ENCODE results near the gene PTPRN2.
"Not testable (repeated sequence)": the region's sequence is repeated elsewhere in the genome, so short reads cannot be mapped to it uniquely, and the experiment has no call there.

Gene PTPRN2

DNA sequence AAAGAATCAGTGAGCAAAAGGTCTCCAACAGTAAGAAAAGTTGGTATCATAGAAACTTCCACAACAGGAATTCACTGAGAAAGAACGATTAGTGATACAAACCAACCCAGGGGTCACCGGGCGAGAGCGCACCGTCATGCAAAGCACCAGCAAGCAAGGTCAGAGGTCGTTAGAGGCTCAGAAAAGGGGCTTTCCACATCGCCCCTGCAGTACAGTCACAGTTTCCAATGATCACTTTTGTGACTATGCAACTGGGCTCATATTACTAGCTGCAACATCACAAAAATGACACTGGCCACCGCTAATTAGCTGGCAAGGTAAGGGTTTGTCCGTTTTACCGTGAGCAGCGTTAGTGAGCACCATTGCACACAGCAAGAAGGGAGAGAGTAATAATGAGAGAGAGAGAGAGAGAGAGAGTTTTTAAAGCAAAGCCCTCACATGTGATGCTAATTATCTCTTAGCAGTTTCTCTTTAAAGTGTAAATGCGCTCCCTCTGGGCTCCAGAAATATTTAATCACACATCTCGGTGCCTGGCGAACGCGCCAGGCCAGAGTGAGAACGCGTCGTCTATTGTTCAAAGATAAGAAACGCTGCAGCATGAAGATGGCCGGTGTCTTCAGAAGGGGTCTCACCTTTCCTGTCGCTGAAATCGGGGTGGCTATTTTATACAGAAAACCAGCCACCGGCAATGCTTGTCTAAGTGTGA lies 1013.4 kb downstream of the PTPRN2 start:
- DNase-seq = no peak

DNA sequence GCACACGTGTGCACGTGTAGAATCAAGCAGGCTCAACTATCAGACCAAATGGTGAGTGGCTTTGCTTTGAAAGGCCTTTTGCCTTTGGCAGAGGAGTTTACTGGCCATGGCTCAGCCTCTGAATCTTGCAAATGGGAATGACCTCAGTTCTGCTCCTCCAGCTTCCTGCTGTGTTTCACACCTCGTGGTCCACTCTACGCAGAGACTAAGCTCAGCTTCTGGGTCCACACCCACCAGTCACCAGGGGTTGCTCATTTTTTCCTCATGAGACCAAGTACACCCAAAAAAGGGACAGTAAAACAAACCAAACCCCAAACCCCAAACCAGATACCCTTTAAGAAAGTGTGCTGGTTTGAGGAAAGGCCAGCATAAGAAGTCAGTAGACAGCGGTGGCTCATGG lies 1014.4 kb downstream of the PTPRN2 start:
- no peak for DNase-seq

DNA sequence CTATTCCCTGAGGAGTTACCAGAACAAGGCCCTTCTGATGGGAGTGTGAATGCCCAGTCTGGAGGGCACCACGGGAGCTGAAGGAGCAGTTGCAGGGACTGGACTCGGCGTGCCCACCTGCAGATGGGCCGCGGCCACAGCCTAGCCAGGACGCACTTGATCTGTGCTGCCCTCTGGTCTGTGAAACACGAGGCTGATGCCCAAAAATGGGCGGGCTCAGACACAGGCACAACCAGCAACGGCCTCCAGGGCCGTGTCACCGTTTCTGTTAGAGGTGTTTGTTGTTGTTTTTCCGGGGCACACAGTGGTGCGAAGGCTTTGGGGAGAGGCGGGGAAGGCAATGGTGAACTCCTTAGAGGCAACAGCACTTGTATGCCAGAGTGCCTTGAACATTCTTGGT lies 1015.0 kb downstream of the PTPRN2 start:
- DNase-seq = no peak

DNA sequence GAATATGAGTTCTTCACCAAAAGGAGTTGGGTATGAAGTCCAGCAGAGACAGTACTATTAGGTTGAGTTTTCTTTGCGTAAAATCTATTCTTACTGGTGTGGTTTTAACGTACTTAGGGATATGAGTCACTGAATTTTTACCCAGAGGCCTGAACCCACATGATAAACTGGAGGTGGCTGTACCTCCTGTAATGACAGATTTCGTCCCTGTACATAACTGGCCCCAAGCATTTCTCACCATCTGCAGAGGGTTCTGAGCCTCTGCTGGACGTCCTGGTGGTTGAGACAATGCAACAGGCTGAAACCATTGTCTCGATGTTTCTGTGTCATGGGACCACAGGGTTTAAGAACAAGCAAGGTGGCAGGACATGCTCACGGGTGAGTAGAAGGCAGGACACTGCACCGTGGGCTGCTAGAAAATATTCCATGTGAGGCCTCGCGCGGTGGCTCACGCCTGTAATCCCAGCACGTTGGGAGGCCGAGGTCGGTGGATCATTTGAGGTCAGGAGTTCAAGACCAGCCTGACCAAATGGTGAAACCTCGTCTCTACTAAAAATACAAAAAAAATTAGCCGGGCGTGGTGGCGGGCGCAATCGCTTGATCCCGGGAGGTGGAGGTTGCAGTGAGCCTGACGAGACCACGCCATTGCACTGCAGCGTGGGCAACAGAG lies 1017.0 kb downstream of the PTPRN2 start:
- DNase-seq = no peak

DNA sequence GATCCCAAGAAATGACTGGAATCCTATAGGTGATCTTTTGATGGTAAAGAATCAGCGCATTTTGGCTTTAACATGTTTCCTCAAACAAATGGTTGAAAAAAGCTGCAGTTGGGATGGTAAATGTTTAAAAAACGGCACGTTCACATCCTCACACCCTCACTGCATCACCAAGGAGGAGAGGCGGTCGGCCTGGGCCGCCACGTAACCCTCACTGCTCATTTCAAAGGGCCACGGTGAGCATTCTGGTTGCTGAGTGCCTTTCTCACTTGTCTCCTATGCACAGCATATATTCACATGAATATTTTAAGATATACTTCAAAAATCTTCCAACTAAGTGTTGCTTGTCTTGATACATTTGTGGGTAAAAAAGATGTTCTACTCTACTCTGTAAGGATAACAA lies 1017.7 kb downstream of the PTPRN2 start:
- DNase-seq = no peak

DNA sequence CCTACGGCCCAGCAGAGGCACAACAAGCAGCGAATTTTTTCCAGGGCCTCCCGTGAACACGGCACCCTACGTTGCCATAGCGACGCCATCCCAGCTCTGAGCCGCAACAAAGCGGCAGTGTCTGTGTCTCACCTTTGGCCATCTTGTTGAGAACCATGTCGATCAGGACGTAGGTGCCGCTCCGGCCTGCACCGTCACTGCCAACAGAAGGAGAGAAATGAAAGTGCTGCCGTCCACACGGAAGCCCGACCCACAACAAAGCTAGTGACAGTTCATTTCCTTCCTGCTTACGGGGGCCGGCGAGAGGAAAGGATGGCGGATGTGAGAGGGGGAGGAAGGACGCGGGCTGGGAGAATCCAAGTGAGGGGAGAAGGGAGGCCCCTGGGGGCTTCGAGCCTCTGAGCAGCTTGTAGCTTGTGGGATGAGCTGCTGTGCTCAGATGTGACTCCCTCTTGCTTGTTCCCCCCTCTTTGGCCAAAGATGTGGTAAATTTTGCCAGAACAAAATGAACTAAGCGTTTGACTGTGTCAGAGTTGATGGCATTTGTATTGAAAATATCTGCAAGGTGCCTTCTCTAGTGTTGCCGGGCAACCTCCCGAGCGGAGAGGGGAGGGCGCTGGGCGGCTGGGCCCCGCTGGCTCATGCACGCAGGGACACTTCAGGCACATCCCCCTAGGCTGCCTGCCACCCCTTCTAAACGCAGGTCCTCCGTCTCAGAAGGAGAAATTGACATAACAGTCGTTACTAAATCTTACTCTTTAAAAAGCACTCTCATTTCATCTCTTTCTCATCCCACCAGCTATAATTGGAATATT lies 1018.6 kb downstream of the PTPRN2 start:
- peak; percentile 94 for DNase-seq

DNA sequence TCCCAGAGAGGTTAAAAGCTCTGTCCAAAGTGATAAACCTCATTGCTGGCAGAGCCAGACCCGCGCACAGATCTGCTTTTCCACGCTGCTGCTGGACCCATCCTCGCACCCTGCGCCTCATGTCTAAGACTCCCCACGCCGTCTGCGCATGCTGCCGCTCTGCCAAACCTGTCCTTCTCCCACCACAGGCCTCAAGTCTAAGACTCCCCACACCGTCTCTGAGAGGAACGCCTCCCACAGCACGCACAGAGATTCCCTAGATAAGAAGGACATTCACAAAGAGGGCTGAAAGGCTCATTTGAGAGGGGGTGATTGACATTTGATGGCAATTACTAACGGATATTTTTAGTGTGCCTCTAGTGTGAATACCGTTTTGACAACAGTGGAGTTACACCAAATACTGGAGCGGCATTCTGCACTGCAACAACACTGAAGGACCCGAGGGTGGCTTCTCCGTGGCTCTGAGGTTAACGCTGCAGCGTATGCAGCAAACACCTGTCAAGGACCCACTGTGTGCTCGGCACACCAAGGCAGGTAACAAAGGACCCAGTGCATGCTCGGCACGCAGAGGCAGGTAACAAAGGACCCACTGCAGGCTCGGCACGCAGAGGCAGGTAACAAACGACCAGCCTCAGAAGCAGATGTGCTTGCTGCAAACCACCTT lies 1019.4 kb downstream of the PTPRN2 start:
- DNase-seq = peak; percentile 64

DNA sequence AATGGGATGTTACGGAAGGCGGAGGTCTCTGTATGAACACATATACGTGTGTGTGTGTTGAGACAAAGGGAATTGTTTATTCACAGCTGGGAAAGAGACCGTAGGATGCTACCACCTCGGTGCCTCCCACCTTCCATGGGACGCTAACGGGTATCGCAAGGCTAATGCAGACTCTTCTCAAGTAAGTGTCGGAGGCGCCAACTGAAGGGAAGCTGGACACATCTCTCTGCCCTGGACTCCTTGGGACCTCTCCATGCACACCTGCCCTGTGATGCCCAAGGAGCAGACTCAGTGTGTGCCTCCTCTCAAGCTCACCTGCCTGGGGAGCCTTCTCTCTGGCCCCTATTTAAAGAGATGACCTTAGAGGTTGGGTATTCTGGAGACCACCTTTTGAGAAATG lies 1020.0 kb downstream of the PTPRN2 start:
- DNase-seq = no peak

DNA sequence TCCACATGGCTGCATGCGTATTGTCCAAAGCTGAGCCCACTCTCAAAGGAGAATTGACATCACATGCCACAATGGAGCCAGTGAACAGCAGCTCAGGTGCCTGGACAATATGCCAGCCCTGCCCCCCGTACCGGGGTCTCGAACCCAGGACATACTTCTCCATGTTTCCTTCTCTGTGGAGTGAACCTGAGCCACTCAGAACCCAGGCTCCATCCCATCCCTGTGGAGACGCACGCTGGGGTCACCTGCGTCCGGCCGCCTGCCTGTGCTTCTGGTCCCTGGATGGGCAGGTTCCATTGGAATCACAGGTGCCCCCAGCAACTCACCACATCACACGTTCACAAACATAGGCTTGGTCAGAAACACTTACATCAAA lies 1021.0 kb downstream of the PTPRN2 start:
- no peak for DNase-seq

DNA sequence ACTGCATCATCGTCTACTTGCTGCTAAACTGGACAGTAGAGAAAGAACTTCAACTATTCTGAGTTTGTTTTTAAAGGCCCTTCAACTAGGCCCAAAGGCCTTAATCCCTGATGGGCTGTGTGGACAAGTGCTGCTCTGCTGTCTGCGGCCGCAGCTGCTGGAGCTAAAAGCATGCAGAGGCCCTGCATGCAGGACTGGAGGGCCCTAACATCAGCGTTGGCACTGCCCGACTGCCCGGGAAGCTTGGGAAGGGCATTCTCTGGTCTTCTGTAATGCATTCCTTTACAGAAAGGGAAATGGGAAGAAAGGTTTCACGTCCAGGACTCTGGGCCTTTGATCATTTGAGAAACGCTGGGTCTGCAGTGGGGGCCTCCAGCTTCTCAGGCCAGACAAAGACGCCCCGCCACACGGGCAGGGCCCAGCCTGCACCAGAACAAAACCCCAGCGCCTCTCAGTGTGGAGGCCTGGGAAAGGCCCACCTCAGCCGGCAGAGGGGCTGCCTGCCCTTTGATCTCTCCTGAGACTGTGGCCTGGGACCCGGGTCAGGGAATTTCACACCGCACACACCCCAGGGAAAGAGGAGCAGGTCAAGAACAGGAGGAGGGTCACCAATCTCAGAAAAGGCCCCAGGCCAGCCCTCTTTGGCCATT lies 1021.5 kb downstream of the PTPRN2 start:
- DNase-seq = no peak

DNA sequence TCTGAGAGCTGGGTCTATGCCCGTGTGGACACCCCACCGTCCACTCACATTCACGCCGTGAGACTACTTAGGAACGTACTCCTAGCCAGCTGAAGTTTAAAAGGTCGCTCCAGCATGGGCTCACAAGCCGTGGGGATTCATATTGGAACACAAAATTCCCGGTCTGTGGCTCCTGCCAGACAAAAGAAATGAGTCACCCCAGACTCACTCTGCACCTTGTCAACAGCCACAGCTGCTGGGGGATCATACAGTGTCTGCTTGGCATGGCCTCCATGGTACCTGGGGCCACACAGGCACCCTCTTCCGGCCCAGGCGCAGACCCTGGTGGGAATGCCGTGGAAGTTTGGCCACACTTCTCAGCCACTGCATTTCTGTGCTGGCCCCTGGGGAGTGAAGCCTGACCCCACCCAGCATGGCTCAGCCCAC lies 1022.4 kb downstream of the PTPRN2 start:
- no peak for DNase-seq

DNA sequence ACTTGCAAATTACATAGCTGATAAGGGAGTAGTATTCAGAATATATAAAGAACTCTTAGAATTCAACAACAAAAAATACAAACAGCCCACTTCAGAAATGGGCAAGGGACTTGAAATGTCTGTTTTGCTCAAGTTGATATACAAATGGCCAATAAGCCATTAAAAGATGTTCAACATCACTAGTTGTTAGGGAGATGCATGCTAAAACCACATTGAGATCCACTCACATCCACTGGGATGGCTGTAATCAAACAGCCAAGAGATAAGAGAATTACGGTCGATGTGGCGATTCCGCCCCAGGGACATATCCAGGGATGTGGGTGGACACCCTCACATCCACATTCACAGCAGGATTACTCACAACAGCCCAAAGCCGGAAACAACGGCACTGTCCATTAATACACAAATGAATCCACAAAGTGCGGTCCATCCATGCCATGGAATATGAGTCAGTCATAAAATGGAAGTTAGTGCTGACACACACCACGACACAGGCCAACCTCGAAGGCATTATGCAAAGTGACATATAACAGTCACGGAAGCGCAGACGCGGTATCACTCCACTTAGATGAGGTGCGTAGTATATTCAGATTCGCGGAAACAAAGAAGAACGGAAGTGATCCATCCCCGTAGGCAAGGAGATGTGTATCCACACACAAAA lies 1023.0 kb downstream of the PTPRN2 start:
- DNase-seq = no peak

DNA sequence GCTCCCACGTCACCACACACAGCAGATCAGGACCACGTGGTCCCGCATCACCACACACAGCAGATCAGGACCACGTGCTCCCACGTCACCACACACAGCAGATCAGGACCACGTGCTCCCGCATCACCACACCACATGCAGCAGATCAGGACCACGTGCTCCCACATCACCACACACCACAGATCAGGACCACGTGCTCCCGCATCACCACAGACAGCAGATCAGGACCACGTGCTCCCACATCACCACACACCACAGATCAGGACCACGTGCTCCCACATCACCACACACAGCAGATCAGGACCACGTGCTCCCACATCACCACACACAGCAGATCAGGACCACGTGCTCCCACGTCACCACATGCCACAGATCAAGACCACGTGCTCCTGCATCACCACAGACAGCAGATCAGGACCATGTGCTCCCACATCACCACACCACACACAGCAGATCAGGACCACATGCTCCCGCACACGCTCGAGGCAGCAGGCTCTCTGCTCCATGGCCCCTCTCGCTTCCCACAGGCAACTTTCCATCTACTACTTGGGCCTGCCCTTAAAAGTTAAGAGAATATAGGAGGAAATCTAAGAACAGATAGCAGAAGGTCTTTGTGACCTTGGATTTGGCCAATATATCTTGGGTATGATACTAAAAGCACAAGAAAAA lies 1024.0 kb downstream of the PTPRN2 start:
- not testable (repeated sequence) for DNase-seq

DNA sequence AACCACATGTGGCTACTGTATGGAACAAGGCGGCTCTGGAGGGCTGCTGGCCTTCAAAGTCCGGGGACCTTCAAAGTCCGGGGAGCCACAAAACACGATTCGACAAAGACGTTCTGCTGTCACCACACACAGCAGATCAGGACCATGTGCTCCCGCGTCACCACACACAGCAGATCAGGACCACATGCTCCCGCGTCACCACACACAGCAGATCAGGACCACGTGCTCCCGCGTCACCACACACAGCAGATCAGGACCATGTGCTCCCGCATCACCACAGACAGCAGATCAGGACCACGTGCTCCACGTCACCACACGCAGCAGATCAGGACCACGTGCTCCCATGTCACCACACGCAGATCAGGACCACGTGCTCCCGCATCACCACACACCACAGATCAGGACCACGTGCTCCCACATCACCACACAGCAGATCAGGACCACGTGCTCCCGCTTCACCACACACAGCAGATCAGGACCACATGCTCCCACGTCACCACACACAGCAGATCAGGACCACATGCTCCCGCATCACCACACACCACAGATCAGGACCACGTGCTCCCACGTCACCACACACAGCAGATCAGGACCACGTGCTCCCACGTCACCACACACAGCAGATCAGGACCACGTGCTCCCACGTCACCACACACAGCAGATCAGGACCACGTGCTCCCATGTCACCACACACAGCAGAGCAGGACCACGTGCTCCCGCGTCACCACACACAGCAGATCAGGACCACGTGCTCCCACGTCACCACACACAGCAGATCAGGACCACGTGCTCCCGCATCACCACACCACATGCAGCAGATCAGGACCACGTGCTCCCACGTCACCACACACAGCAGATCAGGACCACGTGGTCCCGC lies 1024.9 kb downstream of the PTPRN2 start:
- DNase-seq = not testable (repeated sequence)

DNA sequence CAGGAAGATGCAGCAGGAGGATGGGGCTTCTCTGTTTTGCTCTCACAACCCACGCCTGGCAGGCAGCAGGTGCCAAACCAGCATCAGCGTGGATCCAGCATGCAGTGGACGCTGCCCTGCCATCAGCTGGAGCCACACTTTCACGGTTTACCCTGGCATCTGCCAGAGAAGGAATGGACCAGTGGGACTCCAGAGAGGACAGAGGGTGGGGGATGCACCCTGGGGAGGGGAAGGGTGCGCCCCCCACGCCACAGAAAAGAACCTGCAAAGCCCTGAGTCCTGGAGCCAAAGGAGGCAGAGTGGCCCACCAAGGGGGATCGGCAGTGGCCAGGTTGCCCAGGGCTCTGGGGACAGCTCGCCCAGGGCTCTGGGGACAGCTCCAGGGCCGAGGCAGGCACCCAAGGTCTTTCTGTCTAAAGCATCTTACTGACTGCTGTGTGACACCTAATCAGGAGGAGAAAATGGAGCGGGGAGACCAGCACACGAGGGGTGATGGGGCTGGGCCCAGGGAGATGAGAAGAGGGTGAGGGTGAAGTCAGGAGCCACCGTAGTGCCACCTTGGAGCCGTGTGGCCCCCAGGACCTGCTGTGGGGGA lies 1025.7 kb downstream of the PTPRN2 start:
- DNase-seq = no peak

DNA sequence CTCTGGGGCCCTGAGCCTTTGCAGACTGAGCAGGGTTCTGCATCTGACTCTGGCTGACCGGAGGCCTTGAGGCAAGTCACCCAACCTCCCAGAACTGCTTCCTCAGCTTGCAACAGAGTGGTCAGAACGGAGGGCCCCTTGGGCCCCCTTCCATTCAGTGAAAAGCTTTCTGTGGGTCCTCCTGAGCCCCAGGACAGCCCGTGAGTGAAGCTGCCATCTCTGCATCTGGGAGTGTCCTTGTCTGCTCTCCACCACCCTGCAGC lies 1026.2 kb downstream of the PTPRN2 start:
- DNase-seq = no peak

DNA sequence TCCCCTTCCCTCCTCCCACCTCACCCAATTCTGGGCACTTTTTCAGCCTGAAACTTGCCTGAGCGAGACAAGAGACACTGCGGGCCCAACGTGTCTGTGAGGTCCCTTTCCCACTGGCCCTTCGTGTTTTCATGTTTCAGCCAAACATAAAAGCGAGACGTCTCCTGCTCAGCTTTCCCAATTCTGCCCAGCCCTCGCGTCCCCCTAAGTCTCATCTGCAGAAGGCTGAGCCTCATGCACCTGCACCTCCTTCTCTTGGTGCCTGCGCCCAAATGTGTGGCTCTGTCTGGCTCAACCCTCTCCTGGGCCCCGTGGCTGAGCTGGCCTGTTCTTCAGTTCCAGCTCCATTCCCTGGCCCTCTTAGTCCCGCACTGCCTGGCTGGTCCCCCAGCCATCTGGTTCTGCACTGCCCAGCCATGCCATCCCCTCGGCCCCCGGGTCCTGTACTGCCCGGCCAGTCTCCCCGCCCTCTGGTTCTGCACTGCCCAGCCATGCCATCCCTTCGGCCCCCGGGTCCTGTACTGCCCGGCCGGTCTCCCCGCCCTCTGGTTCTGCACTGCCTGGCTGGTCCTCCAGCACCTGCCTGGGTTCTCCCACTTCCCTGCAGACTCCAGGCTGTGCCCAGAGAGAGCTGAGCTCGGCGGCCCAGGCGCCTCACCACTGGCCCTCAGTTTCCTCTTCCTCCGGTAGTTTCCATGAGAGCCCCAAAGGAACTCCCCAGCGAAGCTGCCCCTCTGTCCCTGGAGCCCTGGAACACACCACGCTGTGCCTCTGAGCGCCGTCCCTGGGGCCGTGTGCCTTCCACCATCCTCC lies 1026.7 kb downstream of the PTPRN2 start:
- DNase-seq = no peak

DNA sequence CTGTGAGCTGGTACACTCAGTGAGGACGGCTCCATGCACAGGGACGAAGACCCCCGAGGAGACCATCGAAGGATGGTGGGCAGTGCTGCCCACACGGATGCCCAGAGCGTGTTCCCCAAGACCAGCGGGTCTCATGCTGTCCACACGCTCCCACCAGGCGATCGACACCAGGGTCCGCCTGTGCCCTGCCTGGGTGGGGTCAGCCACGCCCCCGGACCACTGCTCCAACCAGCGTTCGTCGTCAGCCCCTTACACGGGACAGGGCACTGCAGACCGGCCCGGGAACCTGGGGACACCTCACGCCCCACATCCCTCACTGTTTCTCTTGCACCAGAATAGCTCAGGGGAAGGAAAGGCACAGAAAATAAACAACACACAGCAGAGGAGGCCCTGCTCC lies 1027.4 kb downstream of the PTPRN2 start:
- no peak for DNase-seq

DNA sequence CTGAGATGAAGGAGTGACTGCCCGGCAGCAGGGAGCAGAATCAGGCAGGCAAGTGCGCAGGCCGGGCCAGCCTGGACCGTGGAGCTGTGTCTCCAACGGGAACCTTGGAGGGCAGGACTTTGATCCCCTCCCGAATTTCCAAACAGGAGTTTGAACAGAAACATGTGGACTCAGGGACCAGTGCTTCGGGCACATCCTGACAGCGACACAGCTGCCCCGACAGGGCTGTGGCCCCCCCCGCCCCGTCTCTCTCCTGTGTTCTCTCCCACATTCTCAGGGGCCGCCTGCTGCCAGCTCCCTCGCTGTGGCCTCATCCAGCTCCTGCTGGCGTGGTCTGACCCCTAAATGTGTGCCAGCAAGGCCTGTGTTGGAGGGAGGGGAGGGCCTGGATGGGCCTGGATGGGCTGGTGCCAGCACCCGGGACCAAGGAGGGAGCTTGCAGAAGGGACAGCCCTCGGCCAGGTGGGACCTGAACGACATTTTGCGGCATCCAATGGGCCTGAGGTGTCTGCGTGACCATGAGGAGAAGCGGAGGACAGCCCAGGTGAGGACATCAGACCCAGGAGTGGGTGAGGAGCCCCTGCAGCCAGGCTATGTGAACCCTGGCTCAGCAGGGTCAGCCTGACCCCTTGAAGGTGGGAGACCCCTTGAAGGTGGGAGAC lies 1027.9 kb downstream of the PTPRN2 start:
- DNase-seq = no peak
